ENCODE measurements around the gene IFT122.

DNA sequence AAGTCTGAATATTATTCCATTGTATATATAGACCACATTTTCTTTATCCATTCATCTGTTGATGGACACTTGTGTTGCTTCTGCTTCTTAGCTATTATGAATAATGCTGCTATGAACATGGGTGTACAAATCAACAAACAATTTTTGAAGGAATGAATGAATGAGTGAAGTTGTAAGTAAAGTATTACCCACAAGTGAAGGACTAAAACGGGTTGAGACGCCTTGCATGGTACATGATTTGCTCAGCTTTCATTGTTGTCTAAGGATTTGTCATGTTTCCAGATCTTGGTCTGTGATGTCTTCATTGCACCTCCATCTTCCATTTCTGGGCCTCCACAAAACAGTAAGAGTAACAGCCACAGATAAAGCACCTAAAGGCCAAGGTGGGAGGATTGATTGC is 20.5 kb downstream of the IFT122 start:
- TF ChIP-seq CTCF (conservative IDR thresholded peaks at IDR 0.05; ENCODE audit: low read depth in 2 of 2) (no peak), EZH2 (IDR thresholded peaks at IDR 0.05; ENCODE audit: low read depth, unreplicated experiment) (no peak), POLR2AphosphoS5 (IDR thresholded peaks at IDR 0.05; ENCODE audit: low read depth) (no peak), STAT1 (IDR thresholded peaks at IDR 0.05; ENCODE audit: unreplicated experiment) (no peak), REST (IDR thresholded peaks at IDR 0.05; ENCODE audit: unreplicated experiment) (no peak), CREB1 (CRISPR knock-in tag; IDR thresholded peaks at IDR 0.05; ENCODE audit: low read depth) (no peak), EZH2phosphoT487 (IDR thresholded peaks at IDR 0.05; ENCODE audit: unreplicated experiment) (no peak), ZNF114 (CRISPR knock-in tag; IDR thresholded peaks at IDR 0.05) (no peak), NANOG (IDR thresholded peaks at IDR 0.05; ENCODE audit: borderline replicate concordance) (no peak), JUNB (IDR thresholded peaks at IDR 0.05; ENCODE audit: unreplicated experiment) (no peak), ZNF331 (CRISPR knock-in tag; IDR thresholded peaks at IDR 0.05; ENCODE audit: low read depth) (no peak)
- TF ChIP-seq, protein P1, sequence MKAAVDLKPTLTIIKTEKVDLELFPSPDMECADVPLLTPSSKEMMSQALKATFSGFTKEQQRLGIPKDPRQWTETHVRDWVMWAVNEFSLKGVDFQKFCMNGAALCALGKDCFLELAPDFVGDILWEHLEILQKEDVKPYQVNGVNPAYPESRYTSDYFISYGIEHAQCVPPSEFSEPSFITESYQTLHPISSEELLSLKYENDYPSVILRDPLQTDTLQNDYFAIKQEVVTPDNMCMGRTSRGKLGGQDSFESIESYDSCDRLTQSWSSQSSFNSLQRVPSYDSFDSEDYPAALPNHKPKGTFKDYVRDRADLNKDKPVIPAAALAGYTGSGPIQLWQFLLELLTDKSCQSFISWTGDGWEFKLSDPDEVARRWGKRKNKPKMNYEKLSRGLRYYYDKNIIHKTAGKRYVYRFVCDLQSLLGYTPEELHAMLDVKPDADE (IDR thresholded peaks at IDR 0.05): no peak
- TF ChIP-seq, protein P2, sequence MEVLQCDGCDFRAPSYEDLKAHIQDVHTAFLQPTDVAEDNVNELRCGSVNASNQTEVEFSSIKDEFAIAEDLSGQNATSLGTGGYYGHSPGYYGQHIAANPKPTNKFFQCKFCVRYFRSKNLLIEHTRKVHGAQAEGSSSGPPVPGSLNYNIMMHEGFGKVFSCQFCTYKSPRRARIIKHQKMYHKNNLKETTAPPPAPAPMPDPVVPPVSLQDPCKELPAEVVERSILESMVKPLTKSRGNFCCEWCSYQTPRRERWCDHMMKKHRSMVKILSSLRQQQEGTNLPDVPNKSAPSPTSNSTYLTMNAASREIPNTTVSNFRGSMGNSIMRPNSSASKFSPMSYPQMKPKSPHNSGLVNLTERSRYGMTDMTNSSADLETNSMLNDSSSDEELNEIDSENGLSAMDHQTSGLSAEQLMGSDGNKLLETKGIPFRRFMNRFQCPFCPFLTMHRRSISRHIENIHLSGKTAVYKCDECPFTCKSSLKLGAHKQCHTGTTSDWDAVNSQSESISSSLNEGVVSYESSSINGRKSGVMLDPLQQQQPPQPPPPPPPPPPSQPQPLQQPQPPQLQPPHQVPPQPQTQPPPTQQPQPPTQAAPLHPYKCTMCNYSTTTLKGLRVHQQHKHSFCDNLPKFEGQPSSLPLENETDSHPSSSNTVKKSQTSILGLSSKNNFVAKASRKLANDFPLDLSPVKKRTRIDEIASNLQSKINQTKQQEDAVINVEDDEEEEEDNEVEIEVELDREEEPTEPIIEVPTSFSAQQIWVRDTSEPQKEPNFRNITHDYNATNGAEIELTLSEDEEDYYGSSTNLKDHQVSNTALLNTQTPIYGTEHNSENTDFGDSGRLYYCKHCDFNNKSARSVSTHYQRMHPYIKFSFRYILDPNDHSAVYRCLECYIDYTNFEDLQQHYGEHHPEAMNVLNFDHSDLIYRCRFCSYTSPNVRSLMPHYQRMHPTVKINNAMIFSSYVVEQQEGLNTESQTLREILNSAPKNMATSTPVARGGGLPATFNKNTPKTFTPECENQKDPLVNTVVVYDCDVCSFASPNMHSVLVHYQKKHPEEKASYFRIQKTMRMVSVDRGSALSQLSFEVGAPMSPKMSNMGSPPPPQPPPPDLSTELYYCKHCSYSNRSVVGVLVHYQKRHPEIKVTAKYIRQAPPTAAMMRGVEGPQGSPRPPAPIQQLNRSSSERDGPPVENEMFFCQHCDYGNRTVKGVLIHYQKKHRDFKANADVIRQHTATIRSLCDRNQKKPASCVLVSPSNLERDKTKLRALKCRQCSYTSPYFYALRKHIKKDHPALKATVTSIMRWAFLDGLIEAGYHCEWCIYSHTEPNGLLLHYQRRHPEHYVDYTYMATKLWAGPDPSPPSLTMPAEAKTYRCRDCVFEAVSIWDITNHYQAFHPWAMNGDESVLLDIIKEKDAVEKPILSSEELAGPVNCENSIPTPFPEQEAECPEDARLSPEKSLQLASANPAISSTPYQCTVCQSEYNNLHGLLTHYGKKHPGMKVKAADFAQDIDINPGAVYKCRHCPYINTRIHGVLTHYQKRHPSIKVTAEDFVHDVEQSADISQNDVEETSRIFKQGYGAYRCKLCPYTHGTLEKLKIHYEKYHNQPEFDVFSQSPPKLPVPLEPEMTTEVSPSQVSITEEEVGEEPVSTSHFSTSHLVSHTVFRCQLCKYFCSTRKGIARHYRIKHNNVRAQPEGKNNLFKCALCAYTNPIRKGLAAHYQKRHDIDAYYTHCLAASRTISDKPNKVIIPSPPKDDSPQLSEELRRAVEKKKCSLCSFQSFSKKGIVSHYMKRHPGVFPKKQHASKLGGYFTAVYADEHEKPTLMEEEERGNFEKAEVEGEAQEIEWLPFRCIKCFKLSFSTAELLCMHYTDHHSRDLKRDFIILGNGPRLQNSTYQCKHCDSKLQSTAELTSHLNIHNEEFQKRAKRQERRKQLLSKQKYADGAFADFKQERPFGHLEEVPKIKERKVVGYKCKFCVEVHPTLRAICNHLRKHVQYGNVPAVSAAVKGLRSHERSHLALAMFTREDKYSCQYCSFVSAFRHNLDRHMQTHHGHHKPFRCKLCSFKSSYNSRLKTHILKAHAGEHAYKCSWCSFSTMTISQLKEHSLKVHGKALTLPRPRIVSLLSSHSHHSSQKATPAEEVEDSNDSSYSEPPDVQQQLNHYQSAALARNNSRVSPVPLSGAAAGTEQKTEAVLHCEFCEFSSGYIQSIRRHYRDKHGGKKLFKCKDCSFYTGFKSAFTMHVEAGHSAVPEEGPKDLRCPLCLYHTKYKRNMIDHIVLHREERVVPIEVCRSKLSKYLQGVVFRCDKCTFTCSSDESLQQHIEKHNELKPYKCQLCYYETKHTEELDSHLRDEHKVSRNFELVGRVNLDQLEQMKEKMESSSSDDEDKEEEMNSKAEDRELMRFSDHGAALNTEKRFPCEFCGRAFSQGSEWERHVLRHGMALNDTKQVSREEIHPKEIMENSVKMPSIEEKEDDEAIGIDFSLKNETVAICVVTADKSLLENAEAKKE (CRISPR knock-in tag; IDR thresholded peaks at IDR 0.05): no peak
